22Rv1 (cell line): Measurements from ENCODE around the gene VWA8.
"Not testable (repeated sequence)": the region's sequence is repeated elsewhere in the genome, so short reads cannot be mapped to it uniquely, and the experiment has no call there.

ENCODE experiments used
- H3K27ac ChIP-seq: fragments of 450-650 bp; 2 replicates; pipeline ENCODE4 v1.5.1; 2017
- ZFX ChIP-seq: fragments of 450-650 bp; IDR thresholded peaks from 2 replicates; pipeline ENCODE4 v1.6.1; 2017; ENCODE audit warnings: antibody characterized with exemption, borderline replicate concordance
- TF ChIP-seq, protein P1 (sequence below): fragments of 450-650 bp; IDR thresholded peaks from 2 replicates; pipeline ENCODE4 v1.5.1; 2017; ENCODE audit warnings: mild to moderate bottlenecking

The VWA8 gene

DNA sequence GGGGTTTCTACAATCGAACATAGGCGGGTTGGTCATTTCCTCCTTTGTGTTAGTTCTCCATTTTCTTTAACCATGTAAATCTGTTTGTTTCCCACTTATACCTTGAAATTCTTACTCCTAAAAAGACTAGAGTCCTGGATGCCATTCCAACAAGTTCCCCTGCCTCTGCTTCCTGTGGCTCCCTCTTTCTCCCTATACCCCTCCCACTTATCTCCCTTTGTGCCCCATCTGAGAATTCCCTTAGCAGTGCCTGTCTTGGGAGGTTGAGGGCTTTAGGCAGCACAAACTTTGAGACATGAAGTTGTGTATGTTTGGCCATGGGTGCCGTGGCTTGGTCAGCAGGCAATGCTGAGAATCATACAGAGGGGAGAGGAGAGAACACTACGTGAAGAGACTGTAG lies 327.1 kb downstream of the VWA8 start:
- TF ChIP-seq ZFX, result no peak
- TF ChIP-seq, protein P1, sequence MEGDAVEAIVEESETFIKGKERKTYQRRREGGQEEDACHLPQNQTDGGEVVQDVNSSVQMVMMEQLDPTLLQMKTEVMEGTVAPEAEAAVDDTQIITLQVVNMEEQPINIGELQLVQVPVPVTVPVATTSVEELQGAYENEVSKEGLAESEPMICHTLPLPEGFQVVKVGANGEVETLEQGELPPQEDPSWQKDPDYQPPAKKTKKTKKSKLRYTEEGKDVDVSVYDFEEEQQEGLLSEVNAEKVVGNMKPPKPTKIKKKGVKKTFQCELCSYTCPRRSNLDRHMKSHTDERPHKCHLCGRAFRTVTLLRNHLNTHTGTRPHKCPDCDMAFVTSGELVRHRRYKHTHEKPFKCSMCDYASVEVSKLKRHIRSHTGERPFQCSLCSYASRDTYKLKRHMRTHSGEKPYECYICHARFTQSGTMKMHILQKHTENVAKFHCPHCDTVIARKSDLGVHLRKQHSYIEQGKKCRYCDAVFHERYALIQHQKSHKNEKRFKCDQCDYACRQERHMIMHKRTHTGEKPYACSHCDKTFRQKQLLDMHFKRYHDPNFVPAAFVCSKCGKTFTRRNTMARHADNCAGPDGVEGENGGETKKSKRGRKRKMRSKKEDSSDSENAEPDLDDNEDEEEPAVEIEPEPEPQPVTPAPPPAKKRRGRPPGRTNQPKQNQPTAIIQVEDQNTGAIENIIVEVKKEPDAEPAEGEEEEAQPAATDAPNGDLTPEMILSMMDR, result no peak

DNA sequence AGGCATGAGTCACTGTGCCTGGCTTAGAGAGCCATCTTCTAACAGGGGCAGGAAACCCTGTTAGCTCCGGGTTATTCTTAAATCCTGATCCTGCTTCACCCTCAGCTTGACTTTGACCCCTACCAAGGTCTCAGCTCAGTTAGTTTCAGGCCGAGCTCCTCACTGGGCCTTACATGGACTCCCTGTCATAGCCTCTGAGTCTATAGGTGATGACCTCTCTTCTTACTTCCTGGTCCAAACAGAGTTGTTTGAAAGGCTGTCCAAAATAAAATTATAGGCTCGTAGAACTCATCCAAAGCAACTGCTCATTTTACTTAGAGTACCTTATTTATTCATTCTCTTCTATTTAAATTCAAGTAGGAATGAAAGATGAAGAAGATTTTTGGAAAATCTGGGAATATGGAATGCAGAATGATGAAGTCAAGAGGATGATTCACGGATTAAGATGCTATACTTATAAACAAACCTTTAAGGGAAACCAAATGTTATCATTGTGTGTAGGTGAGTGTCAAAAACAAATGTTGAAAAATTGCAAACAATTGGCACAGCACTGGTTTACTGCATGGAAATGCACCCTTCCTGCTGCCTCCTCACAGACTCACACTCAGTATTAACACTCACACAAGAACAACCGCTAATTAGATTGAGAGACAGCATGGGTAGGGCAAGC lies 329.5 kb downstream of the VWA8 start:
- no peak overlapping the region for H3K27ac ChIP-seq
- no peak for TF ChIP-seq ZFX
- TF ChIP-seq, protein P1, result no peak

More for the DNA sequence above, 327.1 kb downstream of the VWA8 start:
- H3K27ac ChIP-seq, result no peak overlapping the region

DNA sequence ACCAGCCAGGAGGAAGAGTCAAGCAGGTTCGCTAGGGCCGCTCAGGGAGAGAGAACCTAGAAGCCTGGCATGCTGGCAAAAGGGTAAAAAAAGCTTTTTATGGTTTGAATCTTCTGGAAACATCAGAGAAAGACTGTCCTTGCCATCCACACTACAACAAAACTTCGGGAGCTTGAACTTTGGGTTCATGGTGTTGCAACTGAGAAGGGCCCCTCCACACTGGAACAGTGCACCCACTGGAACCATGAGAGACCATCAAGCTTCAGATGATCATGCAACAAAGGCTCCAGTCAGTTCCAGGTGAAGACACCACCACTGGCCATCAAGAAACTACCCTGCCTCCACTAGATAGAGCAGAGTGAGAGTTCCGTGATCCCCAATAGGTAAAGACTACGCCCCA lies 333.5 kb downstream of the VWA8 start:
- H3K27ac ChIP-seq, result no peak overlapping the region
- TF ChIP-seq, protein P1, result no peak
- no peak for TF ChIP-seq ZFX

DNA sequence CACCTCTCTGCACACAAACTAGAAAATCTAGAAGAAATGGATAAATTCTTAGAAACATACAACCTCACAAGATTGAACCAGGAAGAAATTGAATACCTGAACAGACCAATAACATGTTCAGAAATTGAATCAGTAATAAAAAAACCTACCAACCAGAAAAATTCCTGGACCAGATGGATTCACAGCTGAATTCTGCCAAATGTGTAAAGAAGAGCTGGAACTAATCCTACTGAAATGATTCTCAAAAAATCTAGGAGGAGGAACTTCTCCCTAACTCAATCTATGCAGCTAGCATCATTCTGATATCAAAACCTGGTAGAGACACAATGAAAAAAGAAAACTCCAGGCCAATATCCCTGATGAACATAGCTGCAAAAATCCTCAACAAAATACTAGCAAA lies 336.9 kb downstream of the VWA8 start:
- TF ChIP-seq, protein P1, result no peak
- no peak for TF ChIP-seq ZFX
- H3K27ac ChIP-seq, result no peak overlapping the region

DNA sequence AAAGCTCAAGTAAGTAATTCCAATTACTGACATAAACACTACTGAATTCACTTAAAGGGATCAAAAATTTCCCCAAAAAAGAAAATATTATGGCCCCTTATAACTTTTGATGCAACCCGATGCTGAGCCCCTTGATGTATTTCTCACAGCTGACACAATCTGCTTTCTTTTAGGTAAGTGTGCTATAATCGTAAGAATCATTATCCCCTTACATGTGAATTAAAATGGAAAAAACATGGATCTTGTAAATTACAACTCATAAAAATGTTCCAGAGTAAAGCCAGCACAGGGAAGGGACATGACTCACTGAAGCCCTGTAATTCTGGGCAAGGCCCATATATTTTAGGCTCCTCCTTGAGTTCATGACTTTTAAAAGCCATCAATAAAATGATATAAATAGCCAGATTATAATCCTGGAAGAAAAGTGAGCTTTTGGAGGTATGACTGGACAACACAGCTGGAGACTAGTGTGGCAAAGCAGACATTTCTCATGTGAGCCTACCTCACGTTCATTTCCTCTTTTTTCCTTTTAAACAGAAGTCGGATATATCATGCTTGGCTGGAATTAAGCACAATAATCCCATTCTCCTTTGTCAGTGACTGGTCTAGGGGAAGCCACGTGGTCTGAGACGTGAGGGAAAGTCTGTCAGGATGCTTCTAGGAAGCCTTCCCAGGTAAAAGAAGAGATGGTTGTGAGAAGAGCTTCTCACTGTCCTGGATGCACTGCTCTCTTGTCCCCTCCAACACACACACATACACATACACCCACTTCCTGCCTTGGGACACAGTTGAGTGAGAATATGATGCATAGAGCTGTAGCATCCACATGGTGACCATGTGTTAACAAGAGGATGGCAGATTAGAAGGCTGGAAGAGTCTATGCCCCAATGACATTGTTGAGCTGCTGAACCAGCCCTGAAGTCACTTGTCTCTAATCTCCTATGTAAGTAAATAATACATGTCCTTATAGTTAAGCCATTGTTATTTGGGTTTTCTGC lies 338.2 kb downstream of the VWA8 start:
- H3K27ac ChIP-seq, result no peak overlapping the region

DNA sequence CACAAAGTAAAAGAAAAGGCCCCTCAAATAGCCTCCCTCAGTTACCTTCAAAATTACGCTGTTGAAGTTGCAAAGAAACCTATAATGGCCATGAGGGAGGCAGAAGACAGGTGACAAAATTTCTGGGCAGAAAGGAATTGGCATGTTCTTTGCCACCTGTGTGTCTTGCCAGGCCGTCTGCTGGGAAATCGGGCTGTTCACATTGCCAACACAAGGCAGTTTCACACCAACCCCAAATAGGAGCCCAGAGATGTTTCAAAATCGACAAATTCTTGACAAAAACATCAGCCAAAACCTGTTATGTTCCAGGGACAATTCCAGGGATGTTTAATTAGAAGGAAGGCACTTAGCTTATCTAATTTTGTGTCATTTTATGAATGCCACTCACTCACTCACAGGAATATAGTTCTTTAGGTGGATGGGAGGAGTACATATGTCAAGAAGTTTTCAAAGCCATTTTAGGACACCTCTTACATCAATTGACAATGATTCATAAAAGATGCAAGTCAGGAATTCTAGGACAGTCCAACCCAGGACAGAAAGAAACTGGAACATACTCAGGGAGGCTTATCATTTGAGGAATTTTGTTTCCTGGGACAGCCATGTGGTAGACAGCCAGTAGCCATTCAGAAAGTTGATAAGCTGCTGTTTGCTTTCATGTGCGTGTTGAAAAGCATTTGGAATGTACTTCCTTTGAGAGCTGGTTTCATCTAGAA lies 339.0 kb downstream of the VWA8 start:
- no peak for TF ChIP-seq ZFX
- H3K27ac ChIP-seq, result no peak overlapping the region

More for the DNA sequence above, 338.2 kb downstream of the VWA8 start:
- no peak for TF ChIP-seq ZFX
- TF ChIP-seq, protein P1, result no peak

DNA sequence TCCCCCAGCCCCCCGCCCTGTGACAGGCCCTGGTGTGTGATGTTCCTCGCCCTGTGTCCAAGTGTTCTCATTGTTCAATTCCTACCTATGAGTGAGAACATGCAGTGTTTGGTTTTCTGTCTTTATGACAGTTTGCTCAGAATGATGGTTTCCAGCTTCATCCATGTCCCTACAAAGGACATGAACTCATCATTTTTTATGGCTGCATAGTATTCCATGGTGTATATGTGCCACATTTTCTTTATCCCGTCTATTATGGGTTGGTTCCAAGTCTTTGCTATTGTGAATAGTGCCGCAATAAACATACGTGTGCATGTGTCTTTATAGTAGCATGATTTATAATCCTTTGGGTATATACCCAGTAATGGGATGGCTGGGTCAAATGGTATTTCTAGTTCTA lies 343.3 kb downstream of the VWA8 start:
- not testable (repeated sequence) for H3K27ac ChIP-seq

DNA sequence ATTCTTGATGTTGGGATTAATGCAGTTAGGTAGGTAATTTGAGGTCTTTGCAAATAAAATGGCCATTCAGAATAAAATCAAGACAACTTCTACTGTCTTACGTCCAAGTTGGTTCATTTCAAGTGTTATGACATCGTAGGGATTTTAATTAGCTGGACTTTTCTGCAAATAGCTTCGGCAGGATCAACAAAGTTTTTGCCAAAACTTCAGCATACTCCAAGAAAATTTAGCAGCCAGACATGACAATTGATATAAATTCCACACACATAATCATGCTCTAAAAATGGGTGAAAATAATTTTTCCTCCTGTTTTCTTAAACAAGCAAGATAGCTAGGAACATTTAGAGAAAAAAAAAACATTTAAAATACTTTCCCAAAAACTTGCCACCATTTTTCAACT lies 344.8 kb downstream of the VWA8 start:
- H3K27ac ChIP-seq, result no peak overlapping the region
- TF ChIP-seq ZFX, result no peak
- TF ChIP-seq, protein P1, result no peak
